Left lung (tissue), 10 donors: ENCODE data around the gene MAP2. TPM values are rescaled to one million over a fixed set of nuclear protein-coding genes. Genes with fewer than 3 reads are reported as not detected.

Experiments
- ATAC-seq: fragments of 200-7000 bp; cut with Tn5 transposase; one replicate; pipeline ENCODE4 v1.9.1; 2020; ENCODE audit warnings: moderate library complexity
- DNase-seq, 4 donors: peaks; one replicate each; pipeline ENCODE4 v3.0.0-alpha.2; 2013 to 2020
- H3K27ac ChIP-seq, 2 donors: fragments of 200-600 bp; sonication (generic) in 1 of 2; one replicate each; pipeline versions ENCODE4 v1.5.0 to v1.8.0; 2020 to 2021
- H3K27me3 ChIP-seq, 2 donors: fragments of 200-600 bp; sonication (generic) in 1 of 2; one replicate each; pipeline versions ENCODE4 v1.5.0 to v1.8.0; 2020 to 2021
- H3K36me3 ChIP-seq, 2 donors: fragments of 200-600 bp; sonication (generic) in 1 of 2; one replicate each; pipeline versions ENCODE4 v1.5.0 to v1.8.0; 2020 to 2021
- H3K4me1 ChIP-seq, 2 donors: fragments of 200-600 bp; one replicate each; pipeline ENCODE4 v1.8.0; 2021
- H3K4me3 ChIP-seq, 2 donors: fragments of 200-600 bp; sonication (generic) in 1 of 2; one replicate each; pipeline versions ENCODE4 v1.5.0 to v1.8.0; 2020 to 2021; ENCODE audit warnings: mild to moderate bottlenecking in 1 of 2
- H3K9me3 ChIP-seq, 2 donors: fragments of 200-600 bp; sonication (generic) in 1 of 2; one replicate each; pipeline versions ENCODE4 v1.5.0 to v1.8.0; 2020 to 2021
- CTCF ChIP-seq, 2 donors: fragments of 200-600 bp; sonication (generic) in 1 of 2; IDR thresholded peaks; one replicate each; pipeline versions ENCODE4 v1.5.0 to v1.8.0; 2021; ENCODE audit warnings: antibody characterized with exemption in 2 of 2
- intact Hi-C, 2 donors: fragments of 100-400 bp; cut with DNase I; formaldehyde crosslinking; loops; one replicate each; pipeline versions ENCODE4 v1.11.2 to v1.14.2; 2022
- polyA plus RNA-seq, 6 donors: library from polyadenylated mRNA; unstranded; fragments of 120-200 nt; gene quantifications; one replicate each; pipeline ENCODE4 v1.2.1, GENCODE V29; 2013; ENCODE audit not compliant: insufficient read length in 6 of 6
- total RNA-seq, 2 donors: library from RNA; stranded (reverse); fragmentation: NEBNext Ultra II Directional; extraction: Animal tissue kit (Norgen Biotek cat#: 25700); gene quantifications; one replicate each; pipeline ENCODE4 v1.2.1, GENCODE V29; 2021
- donor health status: DM: no; HTN: yes; CAD: no.
- donor health status: DM: no; HTN: no; CAD: no.

The MAP2 gene
- total and polyA plus RNA-seq, 8 donors = 8.5 to 67.1 (median 11.1) TPM

GRCh38 chr2:209556354-209556961, 132.6 kb downstream of the MAP2 start:
- DNase-seq = peak in 1 of 4 donors; percentile 30
- Histone ChIP-seq H3K4me3 (no peak overlapping the region), H3K4me1 (no peaks in the 10 kb centered on the region), H3K27me3 (no peaks in the 10 kb centered on the region), H3K9me3 (no peaks in the 10 kb centered on the region), H3K36me3 (no peaks in the 10 kb centered on the region), H3K27ac (no peak overlapping the region)
- intact Hi-C loops = loop anchor here in 1 of 2 donors (10.0 kb wide), 1 partner anchor 132 kb away; the partner anchor contains the start of gene MAP2
- peak in 1 of 2 donors; percentile 34 for TF ChIP-seq CTCF (IDR thresholded peaks at IDR 0.05)
- ATAC-seq = peak; percentile 86

- ATAC-seq = no peak
- Histone ChIP-seq H3K36me3 (no peaks in the 10 kb centered on the region), H3K27me3 (no peaks in the 10 kb centered on the region), H3K4me3 (no peak overlapping the region), H3K27ac (no peak overlapping the region), H3K4me1 (no peaks in the 10 kb centered on the region), H3K9me3 (no peaks in the 10 kb centered on the region)
- TF ChIP-seq CTCF (IDR thresholded peaks at IDR 0.05) = no peak
- intact Hi-C loops = no loop called here
- DNase-seq = no peak
Observed at GRCh38 chr2:209560911-209561310, 137.1 kb downstream of the MAP2 start.

- Histone ChIP-seq H3K4me1 (no peaks in the 10 kb centered on the region), H3K27me3 (no peaks in the 10 kb centered on the region), H3K36me3 (no peaks in the 10 kb centered on the region), H3K4me3 (no peak overlapping the region), H3K9me3 (no peaks in the 10 kb centered on the region), H3K27ac (no peak overlapping the region)
- TF ChIP-seq CTCF (IDR thresholded peaks at IDR 0.05) = no peak
- DNase-seq = no peak
- ATAC-seq = no peak
- intact Hi-C loops = no loop called here
Observed at GRCh38 chr2:209563453-209563852, 139.6 kb downstream of the MAP2 start.

- intact Hi-C loops = no loop called here
- no peak overlapping the region for H3K27ac ChIP-seq
- no peak for DNase-seq
Observed at GRCh38 chr2:209564816-209565215, 141.0 kb downstream of the MAP2 start.

More at GRCh38 chr2:209564816-209565215, 141.0 kb downstream of the MAP2 start:
- TF ChIP-seq CTCF (IDR thresholded peaks at IDR 0.05) = no peak
- no peaks in the 10 kb centered on the region for H3K27me3 ChIP-seq
- no peaks in the 10 kb centered on the region for H3K4me1 ChIP-seq
- no peak for ATAC-seq
- H3K4me3 ChIP-seq = no peak overlapping the region
- H3K9me3 ChIP-seq = no peaks in the 10 kb centered on the region
- H3K36me3 ChIP-seq = no peaks in the 10 kb centered on the region
